ENCODE data around the gene METTL17. TPM values are rescaled to one million over a fixed set of nuclear protein-coding genes. Genes with fewer than 3 reads are reported as not detected.
A peak's percentile ranks its signal among the peaks of the same experiment; 100 is the strongest.

METTL17 gene
- total and polyA plus RNA-seq, 2 of the 13 experiments (the other 11 are each of a cell fraction or from before 2014, with no cell fraction given) = 122 to 199 TPM

- FAIRE-seq (no peak), ATAC-seq (no peak), DNase-seq (ENCODE audit: low spot score) (no peak)
- intact Hi-C loops (cut with micrococcal nuclease; ENCODE audit: unreplicated experiment) = loop anchor here (1.0 kb wide), 1 partner anchor 29 kb away; no protein-coding TSS in a partner anchor
- H3K27me3 ChIP-seq (ENCODE audit: control insufficient read depth in 1 of 2, insufficient read depth in 2 of 2, low read length in 2 of 2) = no peaks in the 10 kb centered on the region; a peak in 2 of 5 replicates
- no TSS peak for BruUV-seq (replicated peaks)
- POLR2A ChIA-PET = interaction anchor here (1.0 to 3.0 kb wide), 17 partner anchors 7 to 79 kb away, joined by 3 to 26 read pairs (median 5); partner anchors contain the start of gene ARHGEF40
- peak overlapping the region; percentile 37 for H3K27ac ChIP-seq (ENCODE audit: extremely low read length, insufficient read depth, low read length)
- peak overlapping the region; percentile 60 for H3K4me2 ChIP-seq (ENCODE audit: low read depth, low read length)
- CTCF ChIA-PET (ENCODE audit: low intra/inter-chr PET ratio, low total read pairs) = interaction anchor here (0.8 kb wide), 1 partner anchor 11 kb away, joined by 3 read pairs; no protein-coding TSS in a partner anchor
- H3K9me3 ChIP-seq (ENCODE audit: low read length) = no peaks in the 10 kb centered on the region
- peak overlapping the region; percentile 65 to 96 (median 66); a peak in 4 of 6 replicates for H3K4me3 ChIP-seq (replicated peaks in 1 of 3; ENCODE audit: insufficient read depth in 1 of 3, low read depth in 2 of 3, low read length in 3 of 3)
- H3K36me3 ChIP-seq (replicated peaks in 1 of 2; ENCODE audit: control insufficient read depth in 1 of 2, insufficient read depth in 2 of 2, low read length in 2 of 2) = peaks cover 11 to 17% of the 10 kb centered on the region in 2 experiments
- peaks cover 13% of the 10 kb centered on the region for H3K79me2 ChIP-seq (ENCODE audit: insufficient read depth, low read length)
- H4K20me1 ChIP-seq (ENCODE audit: insufficient read depth, low read length) = no peaks in the 10 kb centered on the region
- 71% methylated on average over 49 of the region's 58 CpGs for WGBS (ENCODE audit: low lambda C conversion rate)
- TF ChIP-seq ZBTB7A (CRISPR knock-in tag; IDR thresholded peaks at IDR 0.05) (0 out of 2 replicates have a peak, but pooled peaks have one; percentile 8), SP4 (CRISPR knock-in tag; IDR thresholded peaks at IDR 0.05) (0 out of 2 replicates have a peak, but pooled peaks have one; percentile 22), FOXO1 (CRISPR knock-in tag; IDR thresholded peaks at IDR 0.05) (no peak), ZBTB38 (CRISPR knock-in tag; IDR thresholded peaks at IDR 0.05) (0 out of 2 replicates have a peak, but pooled peaks have one; percentile 2), ZBTB33 (CRISPR knock-in tag; IDR thresholded peaks at IDR 0.05) (0 out of 2 replicates have a peak, but pooled peaks have one; percentile 19), GATAD2A (CRISPR knock-in tag; IDR thresholded peaks at IDR 0.05) (no peak), HNF1B (CRISPR knock-in tag; IDR thresholded peaks at IDR 0.05) (peak; percentile 31; the same call in 1 of the 2 replicates), ZNF746 (CRISPR knock-in tag; IDR thresholded peaks at IDR 0.05) (0 out of 2 replicates have a peak, but pooled peaks have one; percentile 2)
- TF ChIP-seq, protein P1, sequence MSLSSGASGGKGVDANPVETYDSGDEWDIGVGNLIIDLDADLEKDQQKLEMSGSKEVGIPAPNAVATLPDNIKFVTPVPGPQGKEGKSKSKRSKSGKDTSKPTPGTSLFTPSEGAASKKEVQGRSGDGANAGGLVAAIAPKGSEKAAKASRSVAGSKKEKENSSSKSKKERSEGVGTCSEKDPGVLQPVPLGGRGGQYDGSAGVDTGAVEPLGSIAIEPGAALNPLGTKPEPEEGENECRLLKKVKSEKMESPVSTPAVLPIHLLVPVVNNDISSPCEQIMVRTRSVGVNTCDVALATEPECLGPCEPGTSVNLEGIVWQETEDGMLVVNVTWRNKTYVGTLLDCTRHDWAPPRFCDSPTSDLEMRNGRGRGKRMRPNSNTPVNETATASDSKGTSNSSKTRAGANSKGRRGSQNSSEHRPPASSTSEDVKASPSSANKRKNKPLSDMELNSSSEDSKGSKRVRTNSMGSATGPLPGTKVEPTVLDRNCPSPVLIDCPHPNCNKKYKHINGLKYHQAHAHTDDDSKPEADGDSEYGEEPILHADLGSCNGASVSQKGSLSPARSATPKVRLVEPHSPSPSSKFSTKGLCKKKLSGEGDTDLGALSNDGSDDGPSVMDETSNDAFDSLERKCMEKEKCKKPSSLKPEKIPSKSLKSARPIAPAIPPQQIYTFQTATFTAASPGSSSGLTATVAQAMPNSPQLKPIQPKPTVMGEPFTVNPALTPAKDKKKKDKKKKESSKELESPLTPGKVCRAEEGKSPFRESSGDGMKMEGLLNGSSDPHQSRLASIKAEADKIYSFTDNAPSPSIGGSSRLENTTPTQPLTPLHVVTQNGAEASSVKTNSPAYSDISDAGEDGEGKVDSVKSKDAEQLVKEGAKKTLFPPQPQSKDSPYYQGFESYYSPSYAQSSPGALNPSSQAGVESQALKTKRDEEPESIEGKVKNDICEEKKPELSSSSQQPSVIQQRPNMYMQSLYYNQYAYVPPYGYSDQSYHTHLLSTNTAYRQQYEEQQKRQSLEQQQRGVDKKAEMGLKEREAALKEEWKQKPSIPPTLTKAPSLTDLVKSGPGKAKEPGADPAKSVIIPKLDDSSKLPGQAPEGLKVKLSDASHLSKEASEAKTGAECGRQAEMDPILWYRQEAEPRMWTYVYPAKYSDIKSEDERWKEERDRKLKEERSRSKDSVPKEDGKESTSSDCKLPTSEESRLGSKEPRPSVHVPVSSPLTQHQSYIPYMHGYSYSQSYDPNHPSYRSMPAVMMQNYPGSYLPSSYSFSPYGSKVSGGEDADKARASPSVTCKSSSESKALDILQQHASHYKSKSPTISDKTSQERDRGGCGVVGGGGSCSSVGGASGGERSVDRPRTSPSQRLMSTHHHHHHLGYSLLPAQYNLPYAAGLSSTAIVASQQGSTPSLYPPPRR (CRISPR knock-in tag; IDR thresholded peaks at IDR 0.05; ENCODE audit: borderline replicate concordance) = 0 out of 2 replicates have a peak, but pooled peaks have one; percentile 2
- H3K4me1 ChIP-seq (ENCODE audit: insufficient read depth, low read length) = peaks cover 50% of the 10 kb centered on the region
- in situ Hi-C loops (cut with HindIII; ENCODE audit: extremely low pct_ligation_motif_present, low pct_unique_long_range_greater_than_20kb) = no loop called here
- peak overlapping the region; percentile 96; the same call in 1 of the 2 replicates for H3K9ac ChIP-seq (ENCODE audit: insufficient read depth, low read depth, low read length)
- H2AFZ ChIP-seq (ENCODE audit: low read length) = no peak overlapping the region
Measured at GRCh38 chr14:21025371-21026273, 35.8 kb downstream of the METTL17 start.

Data from HepG2 (cell line).